HepG2 (cell line): ENCODE results near the gene IFT122. TPM values are rescaled to one million over a fixed set of nuclear protein-coding genes. Genes with fewer than 3 reads are reported as not detected.
"Not testable (repeated sequence)": the region's sequence is repeated elsewhere in the genome, so short reads cannot be mapped to it uniquely, and the experiment has no call there.

Experiments used
- ATAC-seq: fragments of 200-7000 bp; cut with Tn5 transposase; 3 replicates; pipeline ENCODE4 v1.9.1; 2020; ENCODE audit warnings: mild to moderate bottlenecking, moderate library complexity
- BruUV-seq: library from RNA; stranded (reverse); fragments of 400-500 nt; replicated peaks from 2 replicates; lab custom pipeline; 2021; lab: Mats Ljungman, UMichigan
- CTCF ChIA-PET: fragments of 300-600 bp; formaldehyde crosslinking; extraction: SDS; loops from one replicate; lab custom pipeline; 2021; ENCODE audit warnings: low total read pairs, inconsistent platforms, low intra/inter-chr PET ratio; lab: Yijun Ruan, JAX
- POLR2A ChIA-PET: fragments of 350-600 bp; sonication (Branson Sonifier 250); formaldehyde crosslinking; loops from one replicate; lab custom pipeline; 2020; ENCODE audit warnings: antibody characterized with exemption, inconsistent platforms; lab: Yijun Ruan, JAX
- DNase-seq: peaks from one replicate; pipeline ENCODE4 v3.0.0-alpha.2; 2015; ENCODE audit warnings: low spot score
- FAIRE-seq: peaks from 3 replicates; lab custom pipeline; 2011; peaks lifted over from hg19 to GRCh38; lab: Jason Lieb, UNC
- H2AFZ ChIP-seq: one replicate; pipeline ENCODE4 v1.6.1; 2011; ENCODE audit warnings: low read length, inconsistent platforms
- H3K27ac ChIP-seq: fragments of 300-600 bp; 3 replicates; pipeline ENCODE4 v1.8.0; 2011; ENCODE audit warnings: mixed run types, mild to moderate bottlenecking, mixed read lengths, low read length, inconsistent platforms; ENCODE audit not compliant: insufficient read depth; ENCODE audit errors: extremely low read length
- H3K27me3 ChIP-seq, 2 experiments: fragments of 200-600 bp in 1 of 2; 2 replicates in 1 of 2; 3 replicates in 1 of 2; pipeline versions ENCODE4 v1.6.0 to v1.8.0; 2011; ENCODE audit warnings: low read length in 2 of 2, mild to moderate bottlenecking in 2 of 2, moderate library complexity in 2 of 2, inconsistent platforms in 1 of 2; ENCODE audit not compliant: insufficient read depth in 2 of 2, control insufficient read depth in 1 of 2
- H3K36me3 ChIP-seq, 2 experiments: fragments of 200-600 bp in 1 of 2; replicated peaks in 1 of 2; 2 replicates in 1 of 2; 3 replicates in 1 of 2; pipeline versions ENCODE4 v1.5.1 to v1.8.0; 2011; ENCODE audit warnings: low read length in 2 of 2, inconsistent platforms in 1 of 2; ENCODE audit not compliant: insufficient read depth in 2 of 2, control insufficient read depth in 1 of 2
- H3K4me1 ChIP-seq: 2 replicates; pipeline ENCODE4 v1.5.1; 2012; ENCODE audit warnings: low read length, inconsistent platforms; ENCODE audit not compliant: insufficient read depth
- H3K4me2 ChIP-seq: 2 replicates; pipeline ENCODE4 v1.6.0; 2011; ENCODE audit warnings: low read depth, low read length, inconsistent platforms
- H3K4me3 ChIP-seq, 3 experiments: fragments of 200-600 bp in 1 of 3; sonication (generic), shearing (Covaris generic) in 1 of 3; replicated peaks in 1 of 3; 2 replicates each; pipeline ENCODE4 v1.5.1; 2011 to 2016; ENCODE audit warnings: low read length in 3 of 3, inconsistent platforms in 2 of 3, low read depth in 2 of 3, mild to moderate bottlenecking in 2 of 3, control low read depth in 1 of 3, mixed read lengths in 1 of 3; ENCODE audit not compliant: insufficient read depth in 1 of 3
- H3K79me2 ChIP-seq: one replicate; pipeline ENCODE4 v1.6.1; 2011; ENCODE audit warnings: low read length, inconsistent platforms; ENCODE audit not compliant: insufficient read depth
- H3K9ac ChIP-seq: 2 replicates; pipeline ENCODE4 v1.6.0; 2011; ENCODE audit warnings: mild to moderate bottlenecking, low read depth, low read length, inconsistent platforms; ENCODE audit not compliant: insufficient read depth
- H3K9me3 ChIP-seq: 2 replicates; pipeline ENCODE4 v1.5.1; 2012; ENCODE audit warnings: mild to moderate bottlenecking, low read length
- H4K20me1 ChIP-seq: 2 replicates; pipeline ENCODE4 v1.6.0; 2011; ENCODE audit warnings: inconsistent platforms, mild to moderate bottlenecking, low read length, moderate library complexity; ENCODE audit not compliant: insufficient read depth
- ZMYM3 ChIP-seq: sonication (generic); formaldehyde crosslinking; IDR thresholded peaks from 2 replicates; pipeline ENCODE4 v1.5.1; 2020; ENCODE audit warnings: mild to moderate bottlenecking, missing genetic modification reagents
- ZNF256 ChIP-seq: sonication (generic); formaldehyde crosslinking; conservative IDR thresholded peaks from 2 replicates; pipeline ENCODE4 v1.4.0; 2020; ENCODE audit warnings: missing genetic modification reagents
- WGBS: methylation state at CpG from one replicate; pipeline ENCODE4 v1.1.6; 2017; ENCODE audit warnings: low lambda C conversion rate; 5-methylcytosine and 5-hydroxymethylcytosine counted together
- in situ Hi-C: cut with HindIII; loops from 2 replicates; pipeline ENCODE4 v1.10.0; 2017; ENCODE audit warnings: low pct_unique_long_range_greater_than_20kb; ENCODE audit not compliant: extremely low pct_ligation_motif_present
- intact Hi-C: fragments of 100-400 bp; cut with micrococcal nuclease; formaldehyde crosslinking; loops from one replicate; pipeline ENCODE4 v1.10.0; 2022; ENCODE audit not compliant: unreplicated experiment
- polyA plus RNA-seq, 8 experiments: library from polyadenylated mRNA; depleted of rRNA in 3 of 8; stranded (reverse) in 7 of 8; unstranded in 1 of 8; fragments of >200 nt; fragmentation: Illumina TruSeq in 4 of 8; extraction: Trizol in 4 of 8; gene quantifications; 2 replicates each; pipeline versions ENCODE4 v1.2.1 to v1.2.3, GENCODE V29; 2011 to 2016; ENCODE audit warnings: low read depth in 4 of 8, missing spikeins in 1 of 8, mixed read lengths in 1 of 8; ENCODE audit not compliant: insufficient read depth in 1 of 8
- total RNA-seq, 5 experiments: library from RNA; depleted of rRNA; stranded (reverse); fragments of >200 nt; fragmentation: Illumina TruSeq; extraction: Trizol; gene quantifications; 2 replicates each; pipeline ENCODE4 v1.2.3, GENCODE V29; 2016; ENCODE audit warnings: low read depth in 1 of 5

Gene IFT122
- total and polyA plus RNA-seq, 2 of the 13 experiments (the other 11 are each of a cell fraction or from before 2014, with no cell fraction given) = 10.1 to 10.3 TPM

- Histone ChIP-seq H3K27me3 (no peaks in the 10 kb centered on the region), H3K27ac (peak overlapping the region; percentile 72), H2AFZ (no peak overlapping the region), H3K4me2 (peak overlapping the region; percentile 23), H3K9me3 (no peaks in the 10 kb centered on the region), H3K9ac (peak overlapping the region; percentile 0; the same call in 1 of the 2 replicates), H3K4me3 (no peak overlapping the region), H3K79me2 (no peaks in the 10 kb centered on the region), H4K20me1 (no peaks in the 10 kb centered on the region), H3K4me1 (peaks cover 61% of the 10 kb centered on the region), H3K36me3 (0 out of 5 replicates have a peak, but pooled peaks cover 0 to 2% of the 10 kb centered on the region in 2 experiments)
- POLR2A ChIA-PET = interaction anchor here (0.6 to 2.7 kb wide), 5 partner anchors 9 to 27 kb away, joined by 3 to 15 read pairs (median 3); partner anchors contain the start of genes IFT122 and MBD4
- 76% methylated on average over 6 of the region's 6 CpGs for WGBS
- no TSS peak for BruUV-seq
- TF ChIP-seq ZNF256 (no peak), ZMYM3 (CRISPR knock-in tag) (peak; percentile 64)
- ATAC-seq (no peak), DNase-seq (no peak), FAIRE-seq (no peak)
- intact Hi-C loops = loop anchor here (1.0 kb wide), 1 partner anchor 13 kb away; no protein-coding TSS in a partner anchor
- in situ Hi-C loops = no loop called here
- CTCF ChIA-PET = no interaction called here
These were observed 27.4 kb upstream of the IFT122 start for GRCh38 chr3:129412542-129413198.

DNA sequence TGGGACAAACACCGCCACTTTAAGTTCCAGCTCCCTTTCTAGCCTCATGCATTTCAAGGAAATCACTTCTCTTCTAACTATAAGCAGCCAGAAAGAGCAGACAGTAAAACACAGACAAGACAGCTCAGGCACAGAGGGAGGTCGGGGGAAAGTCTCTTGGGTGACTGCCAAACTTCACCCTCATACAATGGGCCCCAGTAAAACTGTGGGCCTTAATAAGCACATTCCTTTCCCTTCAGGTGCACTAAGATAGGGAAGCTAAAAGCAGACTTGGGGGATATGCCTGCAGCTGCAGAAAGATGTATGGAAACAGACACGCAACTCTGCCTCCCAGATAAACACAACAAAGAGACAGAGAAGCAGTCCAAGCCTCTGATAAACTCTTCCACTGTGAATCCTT is 26.8 kb upstream of the IFT122 start:
- in situ Hi-C loops, DNase-seq, H3K27me3 ChIP-seq, CTCF ChIA-PET, H2AFZ ChIP-seq, H3K79me2 ChIP-seq, H4K20me1 ChIP-seq, H3K9me3 ChIP-seq, FAIRE-seq, H3K36me3 ChIP-seq, ATAC-seq: not testable (repeated sequence)
- Histone ChIP-seq H3K27ac (peak overlapping the region; percentile 72), H3K9ac (peak overlapping the region; percentile 47; the same call in 1 of the 2 replicates), H3K4me3 (peak overlapping the region in 1 of 3 experiments; percentile 49; a peak in 1 of 6 replicates), H3K4me2 (peak overlapping the region; percentile 72), H3K4me1 (peaks cover 67% of the 10 kb centered on the region)
- WGBS = 33% methylated on average over 3 of the region's 3 CpGs
- TSS peak; percentile 67 for BruUV-seq
- intact Hi-C loops = loop anchor here (1.0 kb wide), 1 partner anchor 14 kb away; no protein-coding TSS in a partner anchor
- POLR2A ChIA-PET = interaction anchor here (0.6 to 2.7 kb wide), 9 partner anchors 9 to 97 kb away, joined by 3 to 15 read pairs (median 5); partner anchors contain the start of genes EFCAB12, IFT122 and MBD4
